B cell (primary cell): ENCODE data around the gene MRM1.
"Not testable (repeated sequence)": the region's sequence is repeated elsewhere in the genome, so short reads cannot be mapped to it uniquely, and the experiment has no call there.

Source experiments
- EZH2 ChIP-seq: IDR thresholded peaks from 2 replicates; pipeline ENCODE4 v1.6.1; 2012; ENCODE audit warnings: borderline replicate concordance, low read depth, mild to moderate bottlenecking, moderate library complexity, low read length; ENCODE audit not compliant: insufficient read depth, poor library complexity, severe bottlenecking
- TF ChIP-seq, protein P1 (sequence below): fragments of 200-600 bp; IDR thresholded peaks from one replicate; pipeline ENCODE4 v1.8.0; 2022; ENCODE audit warnings: antibody characterized with exemption, mild to moderate bottlenecking

DNA sequence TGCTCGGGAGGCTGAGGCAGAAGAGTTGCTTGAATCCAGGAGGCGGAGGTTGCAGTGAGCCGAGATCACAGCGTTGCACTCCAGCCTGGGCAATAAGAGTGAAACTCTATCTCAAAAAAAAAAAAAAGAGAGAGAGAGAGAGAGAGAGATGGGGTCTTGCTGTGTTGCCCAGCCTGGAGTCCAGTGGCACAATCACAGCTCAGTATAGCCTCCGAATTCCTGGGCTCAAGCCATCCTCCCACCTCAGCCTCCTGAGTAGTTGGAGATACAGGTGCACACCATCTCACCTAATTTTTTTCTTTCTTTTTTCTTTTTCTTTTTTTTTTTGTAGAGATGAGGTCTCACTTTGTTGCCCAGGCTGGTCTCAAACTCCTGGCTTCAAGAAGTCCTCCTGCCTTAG is 3.6 kb downstream of the MRM1 start:
- TF ChIP-seq, protein P1, sequence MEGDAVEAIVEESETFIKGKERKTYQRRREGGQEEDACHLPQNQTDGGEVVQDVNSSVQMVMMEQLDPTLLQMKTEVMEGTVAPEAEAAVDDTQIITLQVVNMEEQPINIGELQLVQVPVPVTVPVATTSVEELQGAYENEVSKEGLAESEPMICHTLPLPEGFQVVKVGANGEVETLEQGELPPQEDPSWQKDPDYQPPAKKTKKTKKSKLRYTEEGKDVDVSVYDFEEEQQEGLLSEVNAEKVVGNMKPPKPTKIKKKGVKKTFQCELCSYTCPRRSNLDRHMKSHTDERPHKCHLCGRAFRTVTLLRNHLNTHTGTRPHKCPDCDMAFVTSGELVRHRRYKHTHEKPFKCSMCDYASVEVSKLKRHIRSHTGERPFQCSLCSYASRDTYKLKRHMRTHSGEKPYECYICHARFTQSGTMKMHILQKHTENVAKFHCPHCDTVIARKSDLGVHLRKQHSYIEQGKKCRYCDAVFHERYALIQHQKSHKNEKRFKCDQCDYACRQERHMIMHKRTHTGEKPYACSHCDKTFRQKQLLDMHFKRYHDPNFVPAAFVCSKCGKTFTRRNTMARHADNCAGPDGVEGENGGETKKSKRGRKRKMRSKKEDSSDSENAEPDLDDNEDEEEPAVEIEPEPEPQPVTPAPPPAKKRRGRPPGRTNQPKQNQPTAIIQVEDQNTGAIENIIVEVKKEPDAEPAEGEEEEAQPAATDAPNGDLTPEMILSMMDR = not testable (repeated sequence)
- TF ChIP-seq EZH2 = not testable (repeated sequence)
